ENCODE results near the gene ZBTB46.

Gene ZBTB46

DNA sequence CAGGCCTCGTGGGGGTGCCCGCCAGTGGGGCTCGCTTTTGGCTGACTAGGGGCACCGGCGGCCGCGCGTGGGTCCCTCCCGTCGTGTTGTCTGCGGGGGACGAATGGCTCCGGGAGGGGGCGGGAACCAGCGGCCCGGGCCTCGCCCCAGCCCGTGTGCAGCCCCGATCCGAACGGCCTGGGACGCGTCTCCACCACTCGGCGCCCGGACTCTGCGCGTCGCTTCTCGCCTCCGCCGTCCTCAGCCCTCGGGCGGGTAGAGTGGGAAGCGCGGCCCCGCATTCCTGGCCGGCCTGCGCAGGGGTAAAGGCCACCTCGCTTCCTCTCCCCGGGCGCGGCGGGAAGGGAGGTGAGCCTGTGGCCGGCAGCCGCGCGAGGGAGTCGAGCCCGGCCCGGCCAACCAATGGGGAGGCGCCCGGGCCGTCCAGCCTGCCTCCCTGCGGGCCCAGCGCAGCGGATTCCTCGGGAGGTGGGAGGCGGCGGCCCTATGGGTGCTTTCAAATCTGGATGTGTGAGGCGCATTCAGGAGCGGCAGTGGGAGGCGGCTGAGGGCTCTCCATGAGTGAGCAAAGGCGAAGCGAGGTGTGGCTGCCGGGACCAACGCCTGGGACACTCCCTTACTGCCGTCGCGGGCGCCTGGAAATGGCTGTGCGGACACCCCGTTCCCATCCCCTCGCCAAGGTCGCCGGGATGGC lies 1.1 kb upstream of the ZBTB46 start:
- H3K4me1 ChIP-seq (ENCODE audit: control insufficient read depth in 1 of 2, insufficient read depth in 2 of 2, low read length in 2 of 2): peaks cover 28 to 33% of the 10 kb centered on the region in 2 experiments
- peak overlapping the region; percentile 35 for H3K9ac ChIP-seq (ENCODE audit: low read length)
- DNase-seq: peak in 1 of 2 donors; percentile 38
- peak overlapping the region; percentile 70 for H2BK120ac ChIP-seq (ENCODE audit: insufficient read depth, low read length, poor library complexity)
- no CpG with 5 or more reads among the region's 76 CpGs for WGBS (ENCODE audit: extremely low coverage, insufficient coverage, insufficient read length)
- H4K91ac ChIP-seq (ENCODE audit: low read depth, low read length): peak overlapping the region; percentile 92
- peaks cover 8% of the 10 kb centered on the region for H3K79me2 ChIP-seq (ENCODE audit: control insufficient read depth, insufficient read depth, low read length, poor library complexity)
- peak overlapping the region; percentile 97 for H3K4me2 ChIP-seq (ENCODE audit: low read length)
- peak overlapping the region; percentile 50 for H3K27ac ChIP-seq (ENCODE audit: low read depth, low read length)
- peak overlapping the region; percentile 84 for H3K14ac ChIP-seq (ENCODE audit: low read length)
- peaks cover 21% of the 10 kb centered on the region for H3K79me1 ChIP-seq (ENCODE audit: low read length)
- peak overlapping the region; percentile 71 for H2AK5ac ChIP-seq (ENCODE audit: low read length)
- H3K23ac ChIP-seq (ENCODE audit: low read length): no peak overlapping the region
- H2BK5ac ChIP-seq (ENCODE audit: low read depth, low read length, poor library complexity): peak overlapping the region; percentile 53
- H3K4me3 ChIP-seq (ENCODE audit: low read depth, low read length): peak overlapping the region; percentile 80
- H3K36me3 ChIP-seq (ENCODE audit: control insufficient read depth in 1 of 2, insufficient read depth in 2 of 2, low read length in 2 of 2): no peaks in the 10 kb centered on the region
- peak overlapping the region; percentile 90 for H4K8ac ChIP-seq (ENCODE audit: low read depth, low read length)
- H4K12ac ChIP-seq (ENCODE audit: low read depth, low read length): peak overlapping the region; percentile 81
- H3K4ac ChIP-seq (ENCODE audit: low read depth, low read length): peak overlapping the region; percentile 63
- H2AFZ ChIP-seq (ENCODE audit: insufficient read depth, low read length, poor library complexity): peak overlapping the region; percentile 94
- peak overlapping the region; percentile 92 for H3K18ac ChIP-seq (ENCODE audit: low read length)
- peak overlapping the region; percentile 53 for H2BK12ac ChIP-seq (ENCODE audit: low read length)
- no peaks in the 10 kb centered on the region for H3K9me3 ChIP-seq (ENCODE audit: insufficient read depth, low read depth, low read length)
- peaks cover 5% of the 10 kb centered on the region for H3K27me3 ChIP-seq (ENCODE audit: insufficient read depth, low read length)

DNA sequence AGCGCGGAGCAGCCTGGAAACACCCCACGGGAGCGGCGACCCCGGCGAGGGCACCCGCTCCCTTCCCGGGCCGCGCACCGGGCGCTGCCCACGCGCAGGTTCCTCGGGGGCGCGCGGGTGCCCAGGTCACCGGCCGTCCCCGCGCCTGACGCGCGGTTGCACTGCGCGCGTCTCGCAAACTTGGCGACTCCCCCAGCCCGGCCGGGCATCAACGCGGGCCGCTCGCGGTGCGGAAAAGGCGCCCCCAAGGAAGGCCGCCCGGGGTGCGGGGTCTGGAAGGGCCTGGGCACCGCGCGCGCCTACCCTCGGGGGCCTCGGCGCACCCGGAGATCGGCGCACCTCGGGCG lies 555 bp upstream of the ZBTB46 start:
- Histone ChIP-seq H2BK12ac (ENCODE audit: low read length) (peak overlapping the region; percentile 53), H3K4me3 (ENCODE audit: low read depth, low read length) (peak overlapping the region; percentile 80), H2BK120ac (ENCODE audit: insufficient read depth, low read length, poor library complexity) (peak overlapping the region; percentile 70), H4K8ac (ENCODE audit: low read depth, low read length) (peak overlapping the region; percentile 90), H2AFZ (ENCODE audit: insufficient read depth, low read length, poor library complexity) (peak overlapping the region; percentile 94), H4K91ac (ENCODE audit: low read depth, low read length) (peak overlapping the region; percentile 92), H4K12ac (ENCODE audit: low read depth, low read length) (peak overlapping the region; percentile 81), H3K79me1 (ENCODE audit: low read length) (peaks cover 21% of the 10 kb centered on the region), H3K9ac (ENCODE audit: low read length) (peak overlapping the region; percentile 50), H3K4ac (ENCODE audit: low read depth, low read length) (peak overlapping the region; percentile 63), H2AK5ac (ENCODE audit: low read length) (peak overlapping the region; percentile 71), H3K14ac (ENCODE audit: low read length) (peak overlapping the region; percentile 84), H3K27ac (ENCODE audit: low read depth, low read length) (peak overlapping the region; percentile 50), H3K36me3 (ENCODE audit: control insufficient read depth in 1 of 2, insufficient read depth in 2 of 2, low read length in 2 of 2) (no peaks in the 10 kb centered on the region), H3K23ac (ENCODE audit: low read length) (no peak overlapping the region), H3K27me3 (ENCODE audit: insufficient read depth, low read length) (peaks cover 5% of the 10 kb centered on the region), H3K4me2 (ENCODE audit: low read length) (peak overlapping the region; percentile 97), H3K9me3 (ENCODE audit: insufficient read depth, low read depth, low read length) (no peaks in the 10 kb centered on the region), H2BK5ac (ENCODE audit: low read depth, low read length, poor library complexity) (peak overlapping the region; percentile 53), H3K4me1 (ENCODE audit: control insufficient read depth in 1 of 2, insufficient read depth in 2 of 2, low read length in 2 of 2) (peaks cover 30 to 35% of the 10 kb centered on the region in 2 experiments), H3K79me2 (ENCODE audit: control insufficient read depth, insufficient read depth, low read length, poor library complexity) (peaks cover 8% of the 10 kb centered on the region), H3K18ac (ENCODE audit: low read length) (peak overlapping the region; percentile 92)
- whole genome bisulfite sequencing (ENCODE audit: extremely low coverage, insufficient coverage, insufficient read length): no CpG with 5 or more reads among the region's 55 CpGs
- no peak for DNase-seq

DNA sequence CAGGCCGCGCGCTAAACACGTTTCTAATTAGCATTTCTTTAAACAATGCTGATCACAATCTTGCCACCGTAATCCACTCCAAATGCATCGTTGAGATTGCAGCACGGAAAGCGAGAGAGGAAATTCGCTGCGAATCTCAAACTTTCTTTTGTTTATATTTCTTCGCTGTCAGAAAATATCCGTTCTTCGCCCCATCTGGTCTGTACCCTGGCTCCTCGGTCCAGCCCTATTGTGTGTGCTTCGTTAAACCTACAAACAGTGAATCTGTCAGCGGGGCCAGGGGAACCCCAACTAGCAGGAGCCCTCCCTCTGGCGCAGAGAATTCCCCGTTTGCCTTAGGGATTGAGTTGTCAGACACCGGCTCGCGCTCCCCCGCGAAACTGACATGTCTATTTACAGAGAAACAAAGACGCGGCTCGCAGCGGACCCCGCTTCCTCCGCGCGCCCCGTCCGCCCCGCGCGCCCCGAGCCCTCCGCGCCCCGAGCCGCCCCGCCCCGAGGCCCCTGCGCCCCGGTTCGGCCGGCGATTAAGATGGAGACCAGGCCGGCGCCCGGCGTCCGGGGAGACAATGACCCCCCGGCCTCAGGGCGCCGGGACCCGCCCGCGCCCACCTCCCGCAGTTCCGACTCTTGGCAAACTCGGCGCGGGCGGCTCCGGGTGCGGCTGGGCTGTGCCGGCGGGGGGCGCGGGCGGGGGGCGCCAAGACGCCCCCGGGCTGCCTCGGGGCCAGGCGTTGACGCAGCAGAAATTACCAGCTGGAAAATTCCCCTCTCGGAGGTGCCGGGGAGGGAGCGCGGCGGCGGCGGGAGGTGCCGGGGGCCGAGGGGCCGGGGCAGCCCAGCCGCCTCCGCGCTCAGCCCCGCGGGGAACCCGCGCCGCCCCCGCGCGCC lies 874 bp downstream of the ZBTB46 start:
- peak overlapping the region; percentile 75 for H3K4me2 ChIP-seq (ENCODE audit: low read length)
- peaks cover 8% of the 10 kb centered on the region for H3K79me2 ChIP-seq (ENCODE audit: control insufficient read depth, insufficient read depth, low read length, poor library complexity)
- H3K23ac ChIP-seq (ENCODE audit: low read length): no peak overlapping the region
- WGBS (ENCODE audit: extremely low coverage, insufficient coverage, insufficient read length): no CpG with 5 or more reads among the region's 99 CpGs
- H3K18ac ChIP-seq (ENCODE audit: low read length): no peak overlapping the region
- H2BK12ac ChIP-seq (ENCODE audit: low read length): no peak overlapping the region
- no peak overlapping the region for H2AK5ac ChIP-seq (ENCODE audit: low read length)
- peaks cover 5% of the 10 kb centered on the region for H3K27me3 ChIP-seq (ENCODE audit: insufficient read depth, low read length)
- H4K8ac ChIP-seq (ENCODE audit: low read depth, low read length): no peak overlapping the region
- no peak overlapping the region for H3K4ac ChIP-seq (ENCODE audit: low read depth, low read length)
- no peaks in the 10 kb centered on the region for H3K9me3 ChIP-seq (ENCODE audit: insufficient read depth, low read depth, low read length)
- H2BK120ac ChIP-seq (ENCODE audit: insufficient read depth, low read length, poor library complexity): peak overlapping the region; percentile 12
- H3K4me1 ChIP-seq (ENCODE audit: control insufficient read depth in 1 of 2, insufficient read depth in 2 of 2, low read length in 2 of 2): peaks cover 25 to 29% of the 10 kb centered on the region in 2 experiments
- no peak overlapping the region for H2AFZ ChIP-seq (ENCODE audit: insufficient read depth, low read length, poor library complexity)
- peak in 1 of 2 donors; percentile 44 for DNase-seq
- H3K4me3 ChIP-seq (ENCODE audit: low read depth, low read length): peak overlapping the region; percentile 75
- no peak overlapping the region for H3K14ac ChIP-seq (ENCODE audit: low read length)
- H3K27ac ChIP-seq (ENCODE audit: low read depth, low read length): no peak overlapping the region
- H3K9ac ChIP-seq (ENCODE audit: low read length): peak overlapping the region; percentile 18
- H4K12ac ChIP-seq (ENCODE audit: low read depth, low read length): no peak overlapping the region
- peak overlapping the region; percentile 68 for H4K91ac ChIP-seq (ENCODE audit: low read depth, low read length)
- H3K36me3 ChIP-seq (ENCODE audit: control insufficient read depth in 1 of 2, insufficient read depth in 2 of 2, low read length in 2 of 2): no peaks in the 10 kb centered on the region
- H3K79me1 ChIP-seq (ENCODE audit: low read length): peaks cover 17% of the 10 kb centered on the region
- H2BK5ac ChIP-seq (ENCODE audit: low read depth, low read length, poor library complexity): no peak overlapping the region

DNA sequence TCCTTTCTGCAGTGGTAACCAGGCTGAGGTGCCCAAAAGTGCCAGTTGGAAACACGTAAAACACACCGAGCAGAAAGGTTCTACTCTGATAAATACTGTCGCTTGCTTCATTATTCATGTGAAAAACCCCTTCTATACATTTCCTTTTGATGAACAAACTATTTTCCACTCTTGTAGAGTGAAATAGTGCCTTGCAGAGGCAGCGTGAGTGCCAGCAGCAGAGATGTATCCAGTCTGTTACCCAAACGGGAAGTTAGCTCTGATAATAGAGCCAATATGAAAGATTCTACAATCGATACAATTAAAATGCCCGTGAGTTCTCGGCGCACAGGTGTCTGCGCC lies 1.5 kb downstream of the ZBTB46 start:
- Histone ChIP-seq H3K79me1 (ENCODE audit: low read length) (peaks cover 16% of the 10 kb centered on the region), H3K4me1 (ENCODE audit: control insufficient read depth in 1 of 2, insufficient read depth in 2 of 2, low read length in 2 of 2) (peaks cover 21 to 27% of the 10 kb centered on the region in 2 experiments), H3K9me3 (ENCODE audit: insufficient read depth, low read depth, low read length) (no peaks in the 10 kb centered on the region), H3K27me3 (ENCODE audit: insufficient read depth, low read length) (peaks cover 5% of the 10 kb centered on the region), H3K14ac (ENCODE audit: low read length) (no peak overlapping the region), H4K12ac (ENCODE audit: low read depth, low read length) (no peak overlapping the region), H3K23ac (ENCODE audit: low read length) (no peak overlapping the region), H2BK120ac (ENCODE audit: insufficient read depth, low read length, poor library complexity) (no peak overlapping the region), H2BK5ac (ENCODE audit: low read depth, low read length, poor library complexity) (no peak overlapping the region), H2BK12ac (ENCODE audit: low read length) (no peak overlapping the region), H4K8ac (ENCODE audit: low read depth, low read length) (no peak overlapping the region), H3K27ac (ENCODE audit: low read depth, low read length) (no peak overlapping the region), H3K4me2 (ENCODE audit: low read length) (peak overlapping the region; percentile 75), H3K4ac (ENCODE audit: low read depth, low read length) (no peak overlapping the region), H3K79me2 (ENCODE audit: control insufficient read depth, insufficient read depth, low read length, poor library complexity) (peaks cover 8% of the 10 kb centered on the region), H3K9ac (ENCODE audit: low read length) (no peak overlapping the region), H2AFZ (ENCODE audit: insufficient read depth, low read length, poor library complexity) (no peak overlapping the region), H3K18ac (ENCODE audit: low read length) (no peak overlapping the region), H4K91ac (ENCODE audit: low read depth, low read length) (no peak overlapping the region), H3K36me3 (ENCODE audit: control insufficient read depth in 1 of 2, insufficient read depth in 2 of 2, low read length in 2 of 2) (no peaks in the 10 kb centered on the region), H2AK5ac (ENCODE audit: low read length) (no peak overlapping the region), H3K4me3 (ENCODE audit: low read depth, low read length) (no peak overlapping the region)
- WGBS (ENCODE audit: extremely low coverage, insufficient coverage, insufficient read length): no CpG with 5 or more reads among the region's 10 CpGs
- DNase-seq: no peak

Measured in trophoblast cell (in vitro differentiated cells and primary cell).